IMR-90 (cell line): ENCODE results near the gene NADSYN1. TPM values are rescaled to one million over a fixed set of nuclear protein-coding genes. Genes with fewer than 3 reads are reported as not detected.
A peak's percentile ranks its signal among the peaks of the same experiment; 100 is the strongest.

Source experiments
- ATAC-seq: fragments of 200-7000 bp; cut with Tn5 transposase; 2 replicates; pipeline ENCODE4 v1.9.1; 2020; ENCODE audit warnings: low read depth, mild to moderate bottlenecking, moderate library complexity
- BruUV-seq: library from RNA; stranded (reverse); fragments of 400-500 nt; replicated peaks from 2 replicates; lab custom pipeline; 2021; lab: Mats Ljungman, UMichigan
- CTCF ChIA-PET: fragments of 300-600 bp; formaldehyde crosslinking; extraction: SDS; loops from one replicate; lab custom pipeline; 2021; ENCODE audit warnings: antibody characterized with exemption; lab: Yijun Ruan, JAX
- POLR2A ChIA-PET: fragments of 300-600 bp; sonication (Branson Sonifier 250); formaldehyde crosslinking; loops from one replicate; lab custom pipeline; 2022; ENCODE audit warnings: antibody characterized with exemption; ENCODE audit not compliant: unreplicated experiment; lab: Charles Lee
- DNase-seq: peaks from one replicate; pipeline ENCODE4 v3.0.0; 2013
- H2AFZ ChIP-seq: replicated peaks from 2 replicates; pipeline ENCODE3; 2013; ENCODE audit warnings: low read length, mild to moderate bottlenecking; ENCODE audit not compliant: poor library complexity
- H2AK5ac ChIP-seq: 2 replicates; pipeline ENCODE4 v1.6.1; 2013; ENCODE audit warnings: low read depth, low read length, inconsistent platforms
- H2AK9ac ChIP-seq: replicated peaks from 2 replicates; pipeline ENCODE3; 2013; ENCODE audit warnings: mild to moderate bottlenecking, low read depth, low read length, moderate library complexity; ENCODE audit not compliant: poor library complexity
- H2BK120ac ChIP-seq: 2 replicates; pipeline ENCODE4 v1.6.1; 2013; ENCODE audit warnings: low read depth, low read length, inconsistent platforms
- H2BK15ac ChIP-seq: 3 replicates; pipeline ENCODE4 v1.6.1; 2013; ENCODE audit warnings: low read depth, low read length, inconsistent platforms
- H2BK20ac ChIP-seq: 2 replicates; pipeline ENCODE4 v1.6.1; 2013; ENCODE audit warnings: low read depth, mild to moderate bottlenecking, inconsistent platforms, low read length, moderate library complexity
- H2BK5ac ChIP-seq: 2 replicates; pipeline ENCODE4 v1.6.1; 2013; ENCODE audit warnings: mild to moderate bottlenecking, low read depth, low read length, inconsistent platforms; ENCODE audit not compliant: poor library complexity, severe bottlenecking
- H3K14ac ChIP-seq: replicated peaks from 2 replicates; pipeline ENCODE4 v1.6.1; 2013; ENCODE audit warnings: low read depth, low read length, inconsistent platforms
- H3K18ac ChIP-seq: 2 replicates; pipeline ENCODE4 v1.6.1; 2013; ENCODE audit warnings: low read depth, low read length, control low read depth
- H3K23ac ChIP-seq: 2 replicates; pipeline ENCODE4 v1.6.1; 2013; ENCODE audit warnings: low read depth, low read length, inconsistent platforms
- H3K27ac ChIP-seq: 2 replicates; pipeline ENCODE4 v1.5.1; 2013; ENCODE audit warnings: mild to moderate bottlenecking, control low read depth, low read length; ENCODE audit not compliant: insufficient read depth
- H3K27me3 ChIP-seq: 2 replicates; pipeline ENCODE4 v1.6.1; 2013; ENCODE audit warnings: low read length; ENCODE audit not compliant: control insufficient read depth, insufficient read depth
- H3K36me3 ChIP-seq: 2 replicates; pipeline ENCODE4 v1.6.1; 2013; ENCODE audit warnings: low read length, mixed read lengths; ENCODE audit not compliant: control insufficient read depth, insufficient read depth
- H3K4ac ChIP-seq: 2 replicates; pipeline ENCODE4 v1.6.1; 2013; ENCODE audit warnings: low read depth, low read length, inconsistent platforms
- H3K4me1 ChIP-seq: 2 replicates; pipeline ENCODE4 v1.6.1; 2013; ENCODE audit warnings: low read length, mixed read lengths; ENCODE audit not compliant: control insufficient read depth, insufficient read depth
- H3K4me2 ChIP-seq: 2 replicates; pipeline ENCODE4 v1.6.1; 2013; ENCODE audit warnings: low read depth, mild to moderate bottlenecking, control low read depth, low read length, moderate library complexity
- H3K4me3 ChIP-seq: 2 replicates; pipeline ENCODE4 v1.5.1; 2013; ENCODE audit warnings: low read depth, mild to moderate bottlenecking, control low read depth, low read length, moderate library complexity; ENCODE audit not compliant: insufficient read depth
- H3K56ac ChIP-seq: 2 replicates; pipeline ENCODE4 v1.6.1; 2013; ENCODE audit warnings: low read length, inconsistent platforms; ENCODE audit not compliant: insufficient read depth; ENCODE audit errors: extremely low read depth
- H3K79me1 ChIP-seq, 2 experiments: 2 replicates each; pipeline ENCODE4 v1.6.1; 2013; ENCODE audit warnings: low read length in 2 of 2, inconsistent platforms in 1 of 2, low read depth in 1 of 2
- H3K9ac ChIP-seq: 2 replicates; pipeline ENCODE4 v1.6.1; 2013; ENCODE audit warnings: low read depth, low read length, control low read depth
- H3K9me1 ChIP-seq: 2 replicates; pipeline ENCODE4 v1.6.1; 2013; ENCODE audit warnings: low read length, inconsistent platforms; ENCODE audit not compliant: insufficient read depth
- H3K9me3 ChIP-seq: 2 replicates; pipeline ENCODE4 v1.6.1; 2013; ENCODE audit warnings: low read length; ENCODE audit not compliant: control insufficient read depth, insufficient read depth
- H4K20me1 ChIP-seq: 2 replicates; pipeline ENCODE4 v1.6.1; 2013; ENCODE audit warnings: low read length, inconsistent platforms; ENCODE audit not compliant: insufficient read depth
- H4K5ac ChIP-seq: 2 replicates; pipeline ENCODE4 v1.6.1; 2013; ENCODE audit warnings: mild to moderate bottlenecking, low read depth, low read length, control low read depth
- H4K8ac ChIP-seq, 2 experiments: 2 replicates each; pipeline ENCODE4 v1.6.1; 2013; ENCODE audit warnings: low read depth in 2 of 2, low read length in 2 of 2, control low read depth in 1 of 2, inconsistent platforms in 1 of 2
- H4K91ac ChIP-seq: 2 replicates; pipeline ENCODE4 v1.6.1; 2013; ENCODE audit warnings: low read depth, low read length, inconsistent platforms; ENCODE audit not compliant: insufficient read depth
- BHLHE40 ChIP-seq: fragments of 150-350 bp; IDR thresholded peaks from 2 replicates; pipeline ENCODE4 v1.6.1; 2016; ENCODE audit warnings: mild to moderate bottlenecking, low read depth, low read length
- CEBPB ChIP-seq: IDR thresholded peaks from 2 replicates; pipeline ENCODE4 v1.6.1; 2012; ENCODE audit warnings: low read depth, low read length, improper control_type of control experiment
- FOS ChIP-seq: fragments of 150-350 bp; IDR thresholded peaks from 2 replicates; pipeline ENCODE4 v1.6.1; 2016; ENCODE audit warnings: low read depth, low read length
- NFE2L2 ChIP-seq: fragments of 150-350 bp; IDR thresholded peaks from 2 replicates; pipeline ENCODE4 v1.6.1; 2016; ENCODE audit warnings: low read depth, mild to moderate bottlenecking, low read length
- RAD21 ChIP-seq: IDR thresholded peaks from 2 replicates; pipeline ENCODE4 v1.6.1; 2012; ENCODE audit warnings: low read length, improper control_type of control experiment
- RFX5 ChIP-seq: IDR thresholded peaks from 2 replicates; pipeline ENCODE4 v1.8.0; 2012; ENCODE audit warnings: low read depth, mild to moderate bottlenecking, low read length, moderate library complexity
- SMC3 ChIP-seq: fragments of 150-350 bp; IDR thresholded peaks from 2 replicates; pipeline ENCODE4 v1.6.1; 2016; ENCODE audit warnings: low read depth, mild to moderate bottlenecking, antibody characterized with exemption, low read length, moderate library complexity
- USF2 ChIP-seq: fragments of 150-350 bp; IDR thresholded peaks from 2 replicates; pipeline ENCODE4 v1.6.1; 2017; ENCODE audit warnings: mild to moderate bottlenecking, antibody characterized with exemption, low read length, low read depth
- WGBS, 2 experiments: methylation state at CpG; one replicate each; pipeline versions ENCODE4 v1.1.5 to v1.1.7; 2013; ENCODE audit warnings: missing lambda C conversion rate in 2 of 2; ENCODE audit not compliant: insufficient read length in 1 of 2; ENCODE audit errors: extremely low coverage in 2 of 2; 5-methylcytosine and 5-hydroxymethylcytosine counted together
- dilution Hi-C: fragments of 300-500 bp; cut with HindIII; formaldehyde crosslinking; loops from one replicate; pipeline ENCODE4 v1.14.3; 2018; ENCODE audit warnings: low sequenced_read_pairs; ENCODE audit not compliant: unreplicated experiment
- in situ Hi-C: fragments of 300-500 bp; cut with MboI; formaldehyde crosslinking; loops from 3 replicates; pipeline ENCODE4 v1.14.3; 2019; ENCODE audit warnings: low sequenced_read_pairs, inconsistent platforms, mixed read lengths
- intact Hi-C: fragments of 100-400 bp; cut with micrococcal nuclease; formaldehyde crosslinking; loops from 2 replicates; pipeline ENCODE4 v1.10.0; 2022
- polyA plus RNA-seq, 3 experiments: library from polyadenylated mRNA; depleted of rRNA; stranded (reverse); fragments of >200 nt; gene quantifications; 2 replicates each; pipeline ENCODE4 v1.2.3, GENCODE V29; 2012; ENCODE audit warnings: low replicate concordance in 1 of 3
- total RNA-seq: library from RNA; depleted of rRNA; stranded (reverse); fragments of >200 nt; gene quantifications from 2 replicates; pipeline ENCODE4 v1.2.3, GENCODE V29; 2012

The NADSYN1 gene
- total and polyA plus RNA-seq, 2 of the 4 experiments (the other 2 are of a cell fraction): 69.5 to 70.4 TPM

- Histone ChIP-seq H3K27ac (no peak overlapping the region), H3K23ac (0 out of 2 replicates have a peak overlapping the region, but pooled peaks have one; percentile 3), H3K9me1 (no peaks in the 10 kb centered on the region; the same call in 1 of the 2 replicates), H4K8ac (peak overlapping the region; percentile 51; a peak in 2 of 4 replicates), H4K20me1 (peaks cover 9% of the 10 kb centered on the region; the same call in 1 of the 2 replicates), H4K91ac (no peak overlapping the region), H3K4ac (no peak overlapping the region; the same call in 1 of the 2 replicates), H2AK9ac (peak overlapping the region; percentile 82), H3K4me2 (peak overlapping the region; percentile 82), H3K79me1 (peaks cover 31 to 44% of the 10 kb centered on the region in 2 experiments), H2BK20ac (no peak overlapping the region), H3K9ac (no peak overlapping the region), H3K4me3 (peak overlapping the region; percentile 61), H2BK15ac (no peak overlapping the region), H2BK5ac (no peak overlapping the region), H3K36me3 (peaks cover 19% of the 10 kb centered on the region), H3K4me1 (peaks cover 8% of the 10 kb centered on the region), H3K56ac (no peak overlapping the region), H2AK5ac (no peak overlapping the region), H3K9me3 (no peaks in the 10 kb centered on the region), H3K27me3 (no peaks in the 10 kb centered on the region), H3K14ac (no peak overlapping the region), H3K18ac (no peak overlapping the region), H2BK120ac (no peak overlapping the region), H4K5ac (no peak overlapping the region), H2AFZ (peak overlapping the region; percentile 95)
- CTCF ChIA-PET: no interaction called here
- TF ChIP-seq FOS (no peak), CEBPB (no peak), RFX5 (no peak), BHLHE40 (no peak), RAD21 (no peak), NFE2L2 (no peak), USF2 (no peak), SMC3 (no peak)
- BruUV-seq: no TSS peak
- POLR2A ChIA-PET: interaction anchor here (0.6 kb wide), 1 partner anchor 19 kb away, joined by 8 read pairs; no protein-coding TSS in a partner anchor
- ATAC-seq (peak; percentile 1), DNase-seq (peak; percentile 35)
- WGBS, 2 experiments: 5% methylated on average over 21 of the region's 40 CpGs; no CpG with 5 or more reads in 1 of the 2 experiments
- intact Hi-C loops (no loop called here), dilution Hi-C loops (no loop called here), in situ Hi-C loops (no loop called here)
Measured at GRCh38 chr11:71452199-71453036, 585 bp upstream of the NADSYN1 start.
